Panc1 (cell line): ENCODE measurements around the gene GLIS1. TPM values are rescaled to one million over a fixed set of nuclear protein-coding genes. Genes with fewer than 3 reads are reported as not detected.

ENCODE experiments used
- ATAC-seq: fragments of 200-7000 bp; cut with Tn5 transposase; 2 replicates; pipeline ENCODE4 v1.9.1; 2020; ENCODE audit warnings: mild to moderate bottlenecking, moderate library complexity
- BruUV-seq: library from RNA; stranded (reverse); fragments of 400-500 nt; replicated peaks from 2 replicates; lab custom pipeline; 2021; lab: Mats Ljungman, UMichigan
- CTCF ChIA-PET: fragments of 300-600 bp; sonication (Branson Sonifier 250); formaldehyde crosslinking; loops from one replicate; lab custom pipeline; 2022; ENCODE audit warnings: antibody characterized with exemption; lab: Charles Lee
- POLR2A ChIA-PET: fragments of 300-600 bp; sonication (Branson Sonifier 250); formaldehyde crosslinking; loops from one replicate; lab custom pipeline; 2022; ENCODE audit warnings: antibody characterized with exemption; lab: Charles Lee
- DNase-seq: peaks from one replicate; pipeline ENCODE4 v3.0.0-alpha.2; 2010; ENCODE audit warnings: low read depth, low spot score
- H3K27ac ChIP-seq: 2 replicates; pipeline ENCODE4 v1.5.1; 2011; ENCODE audit warnings: mild to moderate bottlenecking, low read length, inconsistent platforms
- H3K27me3 ChIP-seq: fragments of 200-500 bp; sonication (Bioruptor generic); 2 replicates; pipeline ENCODE4 v1.6.0; 2014; ENCODE audit warnings: low read length, inconsistent platforms; ENCODE audit not compliant: control insufficient read depth, insufficient read depth
- H3K36me3 ChIP-seq: fragments of 200-500 bp; sonication (Bioruptor generic); 2 replicates; pipeline ENCODE4 v1.5.1; 2014; ENCODE audit warnings: inconsistent platforms, mild to moderate bottlenecking, low read length, moderate library complexity; ENCODE audit not compliant: control insufficient read depth, insufficient read depth
- H3K4me1 ChIP-seq: 2 replicates; pipeline ENCODE4 v1.5.1; 2011; ENCODE audit warnings: inconsistent platforms, mild to moderate bottlenecking, low read length, moderate library complexity; ENCODE audit not compliant: control insufficient read depth, insufficient read depth
- H3K4me3 ChIP-seq, 2 experiments: 2 replicates each; pipeline ENCODE4 v1.5.1; 2011 to 2012; ENCODE audit warnings: low read depth in 2 of 2, low read length in 2 of 2, mild to moderate bottlenecking in 2 of 2, inconsistent platforms in 1 of 2, moderate library complexity in 1 of 2
- H3K9me3 ChIP-seq: fragments of 200-500 bp; sonication (Bioruptor generic); 2 replicates; pipeline ENCODE4 v1.5.1; 2014; ENCODE audit warnings: low read depth, mild to moderate bottlenecking, inconsistent platforms, low read length, moderate library complexity; ENCODE audit not compliant: control insufficient read depth, insufficient read depth
- POLR2AphosphoS5 ChIP-seq: IDR thresholded peaks from 2 replicates; pipeline ENCODE4 v1.6.1; 2012; ENCODE audit warnings: mild to moderate bottlenecking, low read depth, low read length, moderate library complexity
- SIN3A ChIP-seq: IDR thresholded peaks from 2 replicates; pipeline ENCODE4 v1.6.1; 2012; ENCODE audit warnings: low read depth, mild to moderate bottlenecking, low read length, moderate library complexity, borderline replicate concordance; ENCODE audit not compliant: insufficient read depth
- TCF7L2 ChIP-seq: IDR thresholded peaks from 2 replicates; pipeline ENCODE4 v1.6.1; 2011; ENCODE audit warnings: mild to moderate bottlenecking, low read depth, low read length, inconsistent platforms
- in situ Hi-C: cut with HindIII; loops from 2 replicates; pipeline ENCODE4 v1.10.0; 2016; ENCODE audit warnings: low sequenced_read_pairs, low pct_unique_long_range_greater_than_20kb
- intact Hi-C: fragments of 100-400 bp; cut with micrococcal nuclease; formaldehyde crosslinking; loops from one replicate; pipeline ENCODE4 v1.10.0; 2022; ENCODE audit not compliant: unreplicated experiment
- total RNA-seq: library from RNA; stranded (reverse); gene quantifications from one replicate; pipeline ENCODE4 v1.2.1, GENCODE V29; 2021; ENCODE audit not compliant: unreplicated experiment
- TF ChIP-seq, protein P1 (sequence below): fragments of 450-650 bp; IDR thresholded peaks from 2 replicates; pipeline ENCODE4 v1.5.1; 2017; ENCODE audit warnings: mild to moderate bottlenecking
- TF ChIP-seq, protein P2 (sequence below), 2 experiments: IDR thresholded peaks; 2 replicates each; pipeline ENCODE4 v1.6.1; 2011 to 2012; ENCODE audit warnings: low read depth in 2 of 2, control low read depth in 1 of 2, low read length in 1 of 2, mild to moderate bottlenecking in 1 of 2, moderate library complexity in 1 of 2; ENCODE audit not compliant: insufficient read depth in 1 of 2

The GLIS1 gene
- total RNA-seq, 1 experiment from 2014 or later = 0.28 TPM

DNA sequence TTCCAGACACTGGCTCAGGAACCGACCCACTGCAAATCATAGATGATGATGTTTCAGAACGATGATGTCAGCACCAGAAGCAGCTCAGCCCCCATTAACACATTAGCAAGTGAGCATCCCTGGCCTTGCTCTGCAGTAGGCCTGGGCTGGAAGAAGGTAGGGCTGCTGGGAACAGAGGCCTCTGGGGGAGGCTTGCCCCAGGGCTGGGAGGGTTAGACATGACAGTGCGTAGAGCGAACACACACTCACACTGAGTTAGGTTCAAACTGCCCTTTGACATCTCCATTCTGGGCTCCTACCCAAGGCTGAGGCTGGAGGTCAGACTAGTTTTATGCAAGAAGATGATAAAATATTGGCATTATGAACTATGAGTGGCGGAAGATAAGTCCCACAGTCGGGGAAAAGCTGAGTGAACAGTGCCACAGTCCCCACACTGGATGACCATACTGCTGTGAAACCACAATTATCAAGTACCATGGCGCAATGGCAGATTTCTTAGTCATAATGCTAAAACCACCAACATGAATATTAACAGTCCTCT, 188.7 kb downstream of the GLIS1 start:
- ChIA-PET POLR2A (no interaction called here), CTCF (no interaction called here)
- ATAC-seq = no peak
- H3K27me3 ChIP-seq = no peaks in the 10 kb centered on the region
- in situ Hi-C loops (no loop called here), intact Hi-C loops (no loop called here)
- H3K36me3 ChIP-seq = no peaks in the 10 kb centered on the region
- no peak overlapping the region for H3K27ac ChIP-seq
- TF ChIP-seq TCF7L2 (no peak), SIN3A (no peak), POLR2AphosphoS5 (no peak)
- TF ChIP-seq, protein P1, sequence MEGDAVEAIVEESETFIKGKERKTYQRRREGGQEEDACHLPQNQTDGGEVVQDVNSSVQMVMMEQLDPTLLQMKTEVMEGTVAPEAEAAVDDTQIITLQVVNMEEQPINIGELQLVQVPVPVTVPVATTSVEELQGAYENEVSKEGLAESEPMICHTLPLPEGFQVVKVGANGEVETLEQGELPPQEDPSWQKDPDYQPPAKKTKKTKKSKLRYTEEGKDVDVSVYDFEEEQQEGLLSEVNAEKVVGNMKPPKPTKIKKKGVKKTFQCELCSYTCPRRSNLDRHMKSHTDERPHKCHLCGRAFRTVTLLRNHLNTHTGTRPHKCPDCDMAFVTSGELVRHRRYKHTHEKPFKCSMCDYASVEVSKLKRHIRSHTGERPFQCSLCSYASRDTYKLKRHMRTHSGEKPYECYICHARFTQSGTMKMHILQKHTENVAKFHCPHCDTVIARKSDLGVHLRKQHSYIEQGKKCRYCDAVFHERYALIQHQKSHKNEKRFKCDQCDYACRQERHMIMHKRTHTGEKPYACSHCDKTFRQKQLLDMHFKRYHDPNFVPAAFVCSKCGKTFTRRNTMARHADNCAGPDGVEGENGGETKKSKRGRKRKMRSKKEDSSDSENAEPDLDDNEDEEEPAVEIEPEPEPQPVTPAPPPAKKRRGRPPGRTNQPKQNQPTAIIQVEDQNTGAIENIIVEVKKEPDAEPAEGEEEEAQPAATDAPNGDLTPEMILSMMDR = no peak
- TF ChIP-seq, protein P2, sequence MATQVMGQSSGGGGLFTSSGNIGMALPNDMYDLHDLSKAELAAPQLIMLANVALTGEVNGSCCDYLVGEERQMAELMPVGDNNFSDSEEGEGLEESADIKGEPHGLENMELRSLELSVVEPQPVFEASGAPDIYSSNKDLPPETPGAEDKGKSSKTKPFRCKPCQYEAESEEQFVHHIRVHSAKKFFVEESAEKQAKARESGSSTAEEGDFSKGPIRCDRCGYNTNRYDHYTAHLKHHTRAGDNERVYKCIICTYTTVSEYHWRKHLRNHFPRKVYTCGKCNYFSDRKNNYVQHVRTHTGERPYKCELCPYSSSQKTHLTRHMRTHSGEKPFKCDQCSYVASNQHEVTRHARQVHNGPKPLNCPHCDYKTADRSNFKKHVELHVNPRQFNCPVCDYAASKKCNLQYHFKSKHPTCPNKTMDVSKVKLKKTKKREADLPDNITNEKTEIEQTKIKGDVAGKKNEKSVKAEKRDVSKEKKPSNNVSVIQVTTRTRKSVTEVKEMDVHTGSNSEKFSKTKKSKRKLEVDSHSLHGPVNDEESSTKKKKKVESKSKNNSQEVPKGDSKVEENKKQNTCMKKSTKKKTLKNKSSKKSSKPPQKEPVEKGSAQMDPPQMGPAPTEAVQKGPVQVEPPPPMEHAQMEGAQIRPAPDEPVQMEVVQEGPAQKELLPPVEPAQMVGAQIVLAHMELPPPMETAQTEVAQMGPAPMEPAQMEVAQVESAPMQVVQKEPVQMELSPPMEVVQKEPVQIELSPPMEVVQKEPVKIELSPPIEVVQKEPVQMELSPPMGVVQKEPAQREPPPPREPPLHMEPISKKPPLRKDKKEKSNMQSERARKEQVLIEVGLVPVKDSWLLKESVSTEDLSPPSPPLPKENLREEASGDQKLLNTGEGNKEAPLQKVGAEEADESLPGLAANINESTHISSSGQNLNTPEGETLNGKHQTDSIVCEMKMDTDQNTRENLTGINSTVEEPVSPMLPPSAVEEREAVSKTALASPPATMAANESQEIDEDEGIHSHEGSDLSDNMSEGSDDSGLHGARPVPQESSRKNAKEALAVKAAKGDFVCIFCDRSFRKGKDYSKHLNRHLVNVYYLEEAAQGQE (IDR thresholded peaks at IDR 0.05; ENCODE audit: insufficient read depth in 1 of 2, low read depth in 2 of 2, low read length in 1 of 2) = no peak
- no peak overlapping the region for H3K4me3 ChIP-seq
- no peaks in the 10 kb centered on the region for H3K4me1 ChIP-seq
- no TSS peak for BruUV-seq
- no peak for DNase-seq
- H3K9me3 ChIP-seq = no peaks in the 10 kb centered on the region

DNA sequence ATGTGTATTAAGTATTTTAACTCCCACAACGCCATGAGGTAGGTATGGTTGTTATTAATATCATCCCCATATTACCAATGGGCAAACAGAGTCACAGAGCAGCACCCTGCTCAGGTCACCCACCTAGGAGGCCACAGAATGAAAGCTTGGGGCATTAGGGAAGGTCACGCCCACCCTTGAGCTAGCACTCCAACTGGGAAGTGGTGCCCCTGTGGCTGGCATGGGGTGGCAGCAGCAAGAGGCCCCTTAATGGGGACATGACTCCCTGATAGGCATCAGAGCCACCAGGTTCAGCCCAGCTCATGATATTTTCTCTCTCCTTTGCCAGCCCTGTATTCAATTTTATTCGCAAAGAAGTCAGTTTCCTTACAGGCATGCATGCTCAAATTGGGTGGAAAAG, 189.2 kb downstream of the GLIS1 start:
- CTCF ChIA-PET = no interaction called here
- in situ Hi-C loops = no loop called here
- no peaks in the 10 kb centered on the region for H3K4me1 ChIP-seq

More for the DNA sequence above, 189.2 kb downstream of the GLIS1 start:
- H3K27me3 ChIP-seq = no peaks in the 10 kb centered on the region
- H3K27ac ChIP-seq = no peak overlapping the region
- ATAC-seq (no peak), DNase-seq (no peak)
- no peaks in the 10 kb centered on the region for H3K36me3 ChIP-seq
- BruUV-seq = no TSS peak
- intact Hi-C loops = no loop called here
- no peak overlapping the region for H3K4me3 ChIP-seq
- TF ChIP-seq, protein P1 = no peak
- POLR2A ChIA-PET = no interaction called here
- no peaks in the 10 kb centered on the region for H3K9me3 ChIP-seq
